BE2C (cell line): ENCODE results near the gene CYTH4.
A peak's percentile ranks its signal among the peaks of the same experiment; 100 is the strongest.

ENCODE experiments used
- DNase-seq: peaks from one replicate; pipeline ENCODE4 v3.0.0-alpha.2; 2020
- H3K27me3 ChIP-seq: fragments of 250-450 bp; sonication (Bioruptor Pico); 2 replicates; pipeline ENCODE4 v1.5.1; 2020; ENCODE audit warnings: mild to moderate bottlenecking
- H3K36me3 ChIP-seq: fragments of 250-450 bp; sonication (Bioruptor Pico); 2 replicates; pipeline ENCODE4 v1.5.1; 2020; ENCODE audit warnings: mild to moderate bottlenecking
- H3K4me1 ChIP-seq: fragments of 250-450 bp; sonication (Bioruptor Pico); 2 replicates; pipeline ENCODE4 v1.5.1; 2020
- H3K4me3 ChIP-seq: 2 replicates; pipeline ENCODE4 v1.5.1; 2011; ENCODE audit warnings: low read depth, low read length
- H3K9me3 ChIP-seq: fragments of 250-450 bp; sonication (Bioruptor Pico); 2 replicates; pipeline ENCODE4 v1.5.1; 2020
- TF ChIP-seq, protein P1 (sequence below): IDR thresholded peaks from 2 replicates; pipeline ENCODE4 v1.5.1; 2012; ENCODE audit warnings: mild to moderate bottlenecking, low read depth, low read length

Gene CYTH4

DNA sequence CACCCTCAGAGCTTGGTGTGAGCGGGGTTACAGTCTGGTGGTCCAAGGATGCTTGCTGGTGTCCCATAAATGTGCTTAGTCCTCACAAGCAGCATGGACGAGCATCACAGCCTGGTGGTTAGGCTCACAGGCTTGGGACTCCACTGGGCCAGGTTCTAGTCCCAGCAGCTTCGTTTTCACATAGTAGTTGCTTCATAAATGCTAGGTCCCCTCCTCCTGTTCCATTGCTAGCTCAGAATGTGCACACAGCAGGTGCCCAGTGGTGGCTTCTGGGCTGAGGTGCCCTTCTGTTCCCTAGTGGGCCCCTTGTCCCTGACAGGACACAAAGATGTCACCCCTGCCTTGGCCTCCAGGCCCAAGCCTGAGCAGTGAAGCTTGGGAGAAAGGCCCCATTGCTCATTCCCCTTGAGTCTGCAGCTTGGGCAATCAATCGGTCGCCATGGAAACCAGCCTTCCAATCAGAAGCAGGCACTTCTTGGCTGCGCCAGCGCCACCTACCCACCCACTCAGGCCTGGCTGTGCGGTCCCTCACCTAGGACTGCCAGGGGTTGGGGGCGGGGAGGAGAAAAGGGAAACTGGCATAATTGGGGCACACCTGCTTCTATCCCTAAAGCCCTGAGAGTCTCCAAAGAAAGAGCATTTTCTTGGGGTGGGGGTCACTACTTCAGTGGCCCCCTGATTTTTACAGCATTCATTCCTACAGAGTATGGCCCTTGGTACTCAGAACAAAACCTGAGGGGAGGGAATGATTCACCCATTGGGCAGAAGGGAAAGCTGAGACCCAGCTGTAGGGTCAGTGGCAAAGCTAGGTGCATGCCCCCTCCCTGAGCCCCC lies 48.1 kb downstream of the CYTH4 start:
- H3K4me3 ChIP-seq = no peak overlapping the region
- H3K4me1 ChIP-seq = peaks cover 5% of the 10 kb centered on the region
- peaks cover 37% of the 10 kb centered on the region for H3K27me3 ChIP-seq
- DNase-seq = peak; percentile 94
- no peaks in the 10 kb centered on the region for H3K36me3 ChIP-seq
- no peaks in the 10 kb centered on the region for H3K9me3 ChIP-seq
- TF ChIP-seq, protein P1, sequence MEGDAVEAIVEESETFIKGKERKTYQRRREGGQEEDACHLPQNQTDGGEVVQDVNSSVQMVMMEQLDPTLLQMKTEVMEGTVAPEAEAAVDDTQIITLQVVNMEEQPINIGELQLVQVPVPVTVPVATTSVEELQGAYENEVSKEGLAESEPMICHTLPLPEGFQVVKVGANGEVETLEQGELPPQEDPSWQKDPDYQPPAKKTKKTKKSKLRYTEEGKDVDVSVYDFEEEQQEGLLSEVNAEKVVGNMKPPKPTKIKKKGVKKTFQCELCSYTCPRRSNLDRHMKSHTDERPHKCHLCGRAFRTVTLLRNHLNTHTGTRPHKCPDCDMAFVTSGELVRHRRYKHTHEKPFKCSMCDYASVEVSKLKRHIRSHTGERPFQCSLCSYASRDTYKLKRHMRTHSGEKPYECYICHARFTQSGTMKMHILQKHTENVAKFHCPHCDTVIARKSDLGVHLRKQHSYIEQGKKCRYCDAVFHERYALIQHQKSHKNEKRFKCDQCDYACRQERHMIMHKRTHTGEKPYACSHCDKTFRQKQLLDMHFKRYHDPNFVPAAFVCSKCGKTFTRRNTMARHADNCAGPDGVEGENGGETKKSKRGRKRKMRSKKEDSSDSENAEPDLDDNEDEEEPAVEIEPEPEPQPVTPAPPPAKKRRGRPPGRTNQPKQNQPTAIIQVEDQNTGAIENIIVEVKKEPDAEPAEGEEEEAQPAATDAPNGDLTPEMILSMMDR = peak; percentile 65

DNA sequence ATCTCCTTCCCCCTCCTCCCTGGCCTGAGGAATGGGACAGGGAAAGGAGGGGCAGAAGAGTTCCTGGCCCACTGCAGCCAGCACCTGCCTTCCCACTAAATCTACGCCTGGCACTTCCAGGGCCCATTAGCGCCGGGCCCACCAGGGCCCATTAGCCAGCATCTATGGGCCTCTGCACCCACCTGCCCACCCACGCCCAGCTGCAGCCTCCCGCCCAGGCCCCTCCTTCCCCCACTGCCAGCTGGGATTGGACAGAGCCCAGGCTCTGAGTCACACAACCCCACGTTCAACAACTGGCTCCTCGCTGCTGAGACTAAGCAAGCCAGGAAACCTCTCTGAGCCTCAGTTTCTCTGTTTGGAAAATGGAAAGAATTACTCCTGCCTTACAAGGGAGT lies 48.7 kb downstream of the CYTH4 start:
- Histone ChIP-seq H3K4me3 (no peak overlapping the region), H3K36me3 (no peaks in the 10 kb centered on the region), H3K4me1 (peaks cover 9% of the 10 kb centered on the region), H3K27me3 (peaks cover 40% of the 10 kb centered on the region), H3K9me3 (no peaks in the 10 kb centered on the region)
- DNase-seq = peak; percentile 71
- TF ChIP-seq, protein P1 = no peak

DNA sequence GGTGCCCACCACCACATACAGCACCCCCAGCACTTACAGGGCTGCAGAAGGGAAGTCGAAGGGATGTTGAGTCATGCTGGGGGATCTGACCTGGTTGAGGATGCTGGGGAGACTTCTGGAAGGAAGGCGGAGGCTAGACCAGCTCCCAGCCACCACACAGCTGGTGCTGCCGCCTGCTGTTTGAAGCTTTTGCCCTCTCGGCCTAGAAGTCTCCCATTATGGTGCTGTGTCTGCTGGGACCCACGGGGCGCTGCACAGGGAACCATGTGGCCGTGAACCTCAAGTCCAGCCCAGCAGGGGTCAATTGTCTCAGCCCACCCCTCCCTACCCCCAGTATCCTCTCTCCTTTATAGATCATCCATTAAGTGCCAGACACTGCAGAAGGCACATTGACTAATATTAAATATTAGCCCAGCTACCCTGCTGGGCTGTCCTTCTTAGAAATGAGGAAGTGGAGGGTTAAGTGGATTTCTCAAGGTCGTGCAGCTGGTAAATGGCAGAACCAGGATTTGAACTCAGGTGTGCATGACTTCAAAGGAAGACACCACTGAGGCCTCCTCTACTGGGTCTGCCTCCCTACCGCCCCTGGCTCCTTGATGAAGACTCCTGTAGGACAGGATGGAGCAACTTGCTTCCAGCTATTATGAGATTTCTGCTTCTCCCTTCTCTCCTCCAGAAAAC lies 49.7 kb downstream of the CYTH4 start:
- peaks cover 34% of the 10 kb centered on the region for H3K27me3 ChIP-seq
- H3K4me1 ChIP-seq = peaks cover 9% of the 10 kb centered on the region
- TF ChIP-seq, protein P1 = no peak
- H3K9me3 ChIP-seq = no peaks in the 10 kb centered on the region
- H3K36me3 ChIP-seq = no peaks in the 10 kb centered on the region
- no peak for DNase-seq
- H3K4me3 ChIP-seq = no peak overlapping the region

DNA sequence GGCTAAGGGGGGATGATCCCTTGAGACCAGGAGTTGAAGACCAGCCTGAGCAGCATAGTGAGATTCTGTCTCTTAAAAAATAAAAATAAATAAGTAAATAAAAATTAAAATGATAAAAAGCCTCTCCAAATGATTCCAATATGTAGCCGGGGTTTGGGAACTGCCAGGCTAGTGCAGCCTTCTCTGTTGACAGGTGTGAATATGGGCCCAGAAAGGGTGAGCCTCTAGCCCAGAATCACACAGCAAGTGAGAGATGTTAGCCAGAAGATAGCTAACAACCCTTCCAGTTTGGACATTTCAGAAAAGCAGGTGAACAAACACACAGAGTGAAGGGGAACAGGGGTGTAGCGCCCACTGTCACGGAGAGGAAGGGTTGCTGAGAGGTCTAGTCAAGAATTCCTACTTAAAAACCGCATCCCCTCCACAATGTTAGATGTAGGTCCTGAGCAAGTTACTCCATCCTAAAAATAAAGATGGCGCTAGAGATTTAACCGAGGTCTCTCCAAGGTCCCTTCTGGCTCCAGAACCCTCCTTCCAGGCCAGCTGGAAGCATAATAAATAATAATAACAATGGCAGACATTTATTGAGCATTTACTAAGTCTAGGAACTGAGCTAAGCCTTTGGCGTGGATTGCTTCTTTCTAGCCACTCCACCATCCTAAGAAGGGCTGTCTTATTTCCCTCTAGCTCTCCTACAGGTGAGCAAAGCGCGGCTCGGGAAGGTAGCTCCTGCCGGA lies 51.6 kb downstream of the CYTH4 start:
- Histone ChIP-seq H3K36me3 (no peaks in the 10 kb centered on the region), H3K4me3 (no peak overlapping the region), H3K9me3 (no peaks in the 10 kb centered on the region), H3K27me3 (peaks cover 25% of the 10 kb centered on the region), H3K4me1 (peaks cover 9% of the 10 kb centered on the region)
- no peak for DNase-seq
- TF ChIP-seq, protein P1 = no peak

DNA sequence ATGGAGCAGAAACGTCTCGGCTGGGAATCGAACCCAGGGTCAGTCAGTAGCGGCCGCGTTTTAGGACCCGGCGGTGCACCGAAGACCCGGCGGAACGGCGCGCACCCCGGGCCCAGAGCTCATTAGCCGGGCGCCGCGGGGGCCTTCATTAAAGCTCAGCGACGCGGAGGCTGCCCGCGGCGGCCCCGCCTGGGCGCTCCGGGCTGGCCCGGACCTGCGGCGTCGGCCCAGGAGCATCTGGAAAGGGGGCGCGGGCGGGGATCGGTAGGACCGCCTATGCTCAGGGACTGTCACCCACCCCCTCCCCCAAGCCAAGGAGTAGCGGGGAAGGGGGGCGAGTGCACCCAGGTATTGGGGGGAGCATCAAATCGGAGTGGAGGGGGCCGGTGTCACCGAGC lies 52.2 kb downstream of the CYTH4 start:
- no peaks in the 10 kb centered on the region for H3K9me3 ChIP-seq
- no peak overlapping the region for H3K4me3 ChIP-seq
- TF ChIP-seq, protein P1 = no peak
- DNase-seq = no peak
- H3K27me3 ChIP-seq = peaks cover 25% of the 10 kb centered on the region
- H3K36me3 ChIP-seq = no peaks in the 10 kb centered on the region
- H3K4me1 ChIP-seq = peaks cover 9% of the 10 kb centered on the region
